ENCODE measurements around the gene UQCC5. TPM values are rescaled to one million over a fixed set of nuclear protein-coding genes. Genes with fewer than 3 reads are reported as not detected.

Gene UQCC5
- polyA plus RNA-seq, 2 of the 4 experiments (the other 2 are of a cell fraction) = 11.7 to 63.3 TPM

GRCh38 chr3:52570076-52570475, 33.7 kb downstream of the UQCC5 start:
- ChIA-PET CTCF (no interaction called here), POLR2A (no interaction called here)
- TF ChIP-seq HOXB5 (CRISPR knock-in tag; IDR thresholded peaks at IDR 0.05) (no peak), RAD21 (conservative IDR thresholded peaks at IDR 0.05 in 1 of 2, IDR thresholded peaks at IDR 0.05 in 1 of 2) (no peak)
- no peaks in the 10 kb centered on the region for H3K4me1 ChIP-seq
- 98% methylated on average over 4 of the region's 4 CpGs for WGBS (ENCODE audit: missing lambda C conversion rate)
- H3K4me2 ChIP-seq = no peak overlapping the region
- no peak for DNase-seq (ENCODE audit: low read depth in 1 of 2, low spot score in 1 of 2)
- no peak for FAIRE-seq
- no peak overlapping the region for H3K4me3 ChIP-seq
- no peak overlapping the region for H3K27ac ChIP-seq
- no peaks in the 10 kb centered on the region for H3K9me3 ChIP-seq
- ATAC-seq = no peak

GRCh38 chr3:52572221-52572620, 35.8 kb downstream of the UQCC5 start:
- TF ChIP-seq KDM5A (IDR thresholded peaks at IDR 0.05) (no peak), HOXB5 (CRISPR knock-in tag; IDR thresholded peaks at IDR 0.05) (no peak), RFX5 (IDR thresholded peaks at IDR 0.05) (no peak), RNF2 (IDR thresholded peaks at IDR 0.05; ENCODE audit: borderline replicate concordance, low read depth) (no peak), POLR2A (IDR thresholded peaks at IDR 0.05; ENCODE audit: low read length) (no peak), FOSL2 (IDR thresholded peaks at IDR 0.05) (no peak), FOSL2 (CRISPR knock-in tag; IDR thresholded peaks at IDR 0.05) (no peak), BHLHE40 (IDR thresholded peaks at IDR 0.05; ENCODE audit: low read depth, low read length) (no peak), HEYL (CRISPR knock-in tag; IDR thresholded peaks at IDR 0.05) (no peak), MAX (IDR thresholded peaks at IDR 0.05) (no peak), HOXB13 (CRISPR knock-in tag; IDR thresholded peaks at IDR 0.05; ENCODE audit: low read depth) (no peak), RARB (CRISPR knock-in tag; IDR thresholded peaks at IDR 0.05) (no peak), CBX2 (IDR thresholded peaks at IDR 0.05; ENCODE audit: borderline replicate concordance, low read depth) (no peak), MYC (IDR thresholded peaks at IDR 0.05; ENCODE audit: borderline replicate concordance, low read length) (no peak), ZNF302 (CRISPR knock-in tag; IDR thresholded peaks at IDR 0.05) (no peak)
- Histone ChIP-seq H3K27ac (no peak overlapping the region), H3K9me3 (no peaks in the 10 kb centered on the region), H3K4me1 (no peaks in the 10 kb centered on the region), H3K4me2 (no peak overlapping the region), H3K4me3 (no peak overlapping the region)
- FAIRE-seq (no peak), ATAC-seq (no peak), DNase-seq (ENCODE audit: low read depth in 1 of 2, low spot score in 1 of 2) (no peak)
- CTCF ChIA-PET = interaction anchor here (0.6 kb wide), 1 partner anchor 54 kb away, joined by 4 read pairs; no protein-coding TSS in a partner anchor
- 75% methylated on average over 6 of the region's 6 CpGs for WGBS (ENCODE audit: missing lambda C conversion rate)
- POLR2A ChIA-PET = no interaction called here

GRCh38 chr3:52574056-52574965, 37.9 kb downstream of the UQCC5 start:
- 97% methylated on average over 6 of the region's 6 CpGs for WGBS (ENCODE audit: missing lambda C conversion rate)
- POLR2A ChIA-PET = no interaction called here

More at GRCh38 chr3:52574056-52574965, 37.9 kb downstream of the UQCC5 start:
- H3K27ac ChIP-seq = no peak overlapping the region
- ATAC-seq (no peak), DNase-seq (ENCODE audit: low read depth in 1 of 2, low spot score in 1 of 2) (no peak), FAIRE-seq (no peak)
- H3K4me1 ChIP-seq = no peaks in the 10 kb centered on the region
- no peak overlapping the region for H3K4me2 ChIP-seq
- no peaks in the 10 kb centered on the region for H3K9me3 ChIP-seq
- TF ChIP-seq E2F6 (IDR thresholded peaks at IDR 0.05; ENCODE audit: borderline replicate concordance, low read depth) = no peak
- TF ChIP-seq, protein P1, sequence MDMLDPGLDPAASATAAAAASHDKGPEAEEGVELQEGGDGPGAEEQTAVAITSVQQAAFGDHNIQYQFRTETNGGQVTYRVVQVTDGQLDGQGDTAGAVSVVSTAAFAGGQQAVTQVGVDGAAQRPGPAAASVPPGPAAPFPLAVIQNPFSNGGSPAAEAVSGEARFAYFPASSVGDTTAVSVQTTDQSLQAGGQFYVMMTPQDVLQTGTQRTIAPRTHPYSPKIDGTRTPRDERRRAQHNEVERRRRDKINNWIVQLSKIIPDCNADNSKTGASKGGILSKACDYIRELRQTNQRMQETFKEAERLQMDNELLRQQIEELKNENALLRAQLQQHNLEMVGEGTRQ (IDR thresholded peaks at IDR 0.05) = no peak
- peak; percentile 64 for TF ChIP-seq MAFK (IDR thresholded peaks at IDR 0.05; ENCODE audit: partially characterized antibody)
- H3K4me3 ChIP-seq = no peak overlapping the region
- CTCF ChIA-PET = no interaction called here

Small RNA genes within 50 kb of the gene (small RNA-seq; reads per million reads assigned to genes)
- 0 reads per million in 6 experiments for gene RNU6-856P
- gene RNU6ATAC16P = 0 reads per million in 6 experiments

Other genes with a start within 250 kb of the UQCC5 start
- gene GLYCTK, start 248.8 kb upstream of the UQCC5 start, polyA plus RNA-seq (2011; rRNA removed) = 4.4 and 5.7 TPM in 2 replicates
- 4.6 to 5.1 TPM (median 4.9 TPM) in 3 replicates for gene GLYCTK, start 248.8 kb upstream of the UQCC5 start, polyA plus RNA-seq (2017; fragmentation: RNase III; extraction: RNeasy Plus Mini Kit Qiagen cat#74134 plus additional on column Dnase treatment)
- gene DNAH1, start 220.3 kb upstream of the UQCC5 start, polyA plus RNA-seq (2011; rRNA removed) = 1.6 and 2.9 TPM in 2 replicates
- 0.63 to 0.88 TPM (median 0.65 TPM) in 3 replicates for gene DNAH1, start 220.3 kb upstream of the UQCC5 start, polyA plus RNA-seq (2017; fragmentation: RNase III; extraction: RNeasy Plus Mini Kit Qiagen cat#74134 plus additional on column Dnase treatment)
- 32.7 and 36.0 TPM in 2 replicates for gene BAP1, start 126.6 kb upstream of the UQCC5 start, polyA plus RNA-seq (2011; rRNA removed)
- gene BAP1, start 126.6 kb upstream of the UQCC5 start, polyA plus RNA-seq (2017; fragmentation: RNase III; extraction: RNeasy Plus Mini Kit Qiagen cat#74134 plus additional on column Dnase treatment) = 33.3 to 39.4 TPM (median 38.1 TPM) in 3 replicates
- gene PHF7, start 125.9 kb upstream of the UQCC5 start, polyA plus RNA-seq (2011; rRNA removed) = 4.0 and 6.0 TPM in 2 replicates
- 2.7 to 3.8 TPM (median 3.0 TPM) in 3 replicates for gene PHF7, start 125.9 kb upstream of the UQCC5 start, polyA plus RNA-seq (2017; fragmentation: RNase III; extraction: RNeasy Plus Mini Kit Qiagen cat#74134 plus additional on column Dnase treatment)
- 0.05 and 0.08 TPM in 2 replicates for gene SEMA3G, start 91.5 kb upstream of the UQCC5 start, polyA plus RNA-seq (2011; rRNA removed)
- gene SEMA3G, start 91.5 kb upstream of the UQCC5 start, polyA plus RNA-seq (2017; fragmentation: RNase III; extraction: RNeasy Plus Mini Kit Qiagen cat#74134 plus additional on column Dnase treatment) = 0.13 to 0.24 TPM (median 0.13 TPM) in 3 replicates
- 2.1 and 4.5 TPM in 2 replicates for gene TNNC1, start 82.6 kb upstream of the UQCC5 start, polyA plus RNA-seq (2011; rRNA removed)
- 2.6 to 3.3 TPM (median 2.8 TPM) in 3 replicates for gene TNNC1, start 82.6 kb upstream of the UQCC5 start, polyA plus RNA-seq (2017; fragmentation: RNase III; extraction: RNeasy Plus Mini Kit Qiagen cat#74134 plus additional on column Dnase treatment)
- gene NISCH, start 81.0 kb upstream of the UQCC5 start, polyA plus RNA-seq (2011; rRNA removed) = 17.3 and 19.2 TPM in 2 replicates
- 17.8 to 19.8 TPM (median 18.2 TPM) in 3 replicates for gene NISCH, start 81.0 kb upstream of the UQCC5 start, polyA plus RNA-seq (2017; fragmentation: RNase III; extraction: RNeasy Plus Mini Kit Qiagen cat#74134 plus additional on column Dnase treatment)
- gene STAB1, start 41.3 kb upstream of the UQCC5 start, polyA plus RNA-seq (2011; rRNA removed) = 0.03 TPM in 1 of 2 replicates, not detected in the other
- gene STAB1, start 41.3 kb upstream of the UQCC5 start, polyA plus RNA-seq (2017; fragmentation: RNase III; extraction: RNeasy Plus Mini Kit Qiagen cat#74134 plus additional on column Dnase treatment) = 0.04 to 0.07 TPM in 2 of 3 replicates, not detected in the other
- gene NT5DC2, start 2.7 kb upstream of the UQCC5 start, polyA plus RNA-seq (2011; rRNA removed) = 23.2 and 50.4 TPM in 2 replicates
- 71.6 to 82.0 TPM (median 81.1 TPM) in 3 replicates for gene NT5DC2, start 2.7 kb upstream of the UQCC5 start, polyA plus RNA-seq (2017; fragmentation: RNase III; extraction: RNeasy Plus Mini Kit Qiagen cat#74134 plus additional on column Dnase treatment)
- 21.6 and 24.9 TPM in 2 replicates for gene PBRM1, start 149.3 kb downstream of the UQCC5 start, polyA plus RNA-seq (2011; rRNA removed)
- gene PBRM1, start 149.3 kb downstream of the UQCC5 start, polyA plus RNA-seq (2017; fragmentation: RNase III; extraction: RNeasy Plus Mini Kit Qiagen cat#74134 plus additional on column Dnase treatment) = 15.0 to 16.7 TPM (median 15.4 TPM) in 3 replicates
- 125 and 139 TPM in 2 replicates for gene GNL3, start 149.4 kb downstream of the UQCC5 start, polyA plus RNA-seq (2011; rRNA removed)
- 123 to 146 TPM (median 125 TPM) in 3 replicates for gene GNL3, start 149.4 kb downstream of the UQCC5 start, polyA plus RNA-seq (2017; fragmentation: RNase III; extraction: RNeasy Plus Mini Kit Qiagen cat#74134 plus additional on column Dnase treatment)
- 58.5 and 74.9 TPM in 2 replicates for gene GLT8D1, start 169.2 kb downstream of the UQCC5 start, polyA plus RNA-seq (2011; rRNA removed)
- 37.3 to 40.2 TPM (median 37.8 TPM) in 3 replicates for gene GLT8D1, start 169.2 kb downstream of the UQCC5 start, polyA plus RNA-seq (2017; fragmentation: RNase III; extraction: RNeasy Plus Mini Kit Qiagen cat#74134 plus additional on column Dnase treatment)
- gene SPCS1, start 169.5 kb downstream of the UQCC5 start, polyA plus RNA-seq (2011; rRNA removed) = 140 and 180 TPM in 2 replicates
- 181 to 184 TPM (median 183 TPM) in 3 replicates for gene SPCS1, start 169.5 kb downstream of the UQCC5 start, polyA plus RNA-seq (2017; fragmentation: RNase III; extraction: RNeasy Plus Mini Kit Qiagen cat#74134 plus additional on column Dnase treatment)
- gene NEK4, start 234.3 kb downstream of the UQCC5 start, polyA plus RNA-seq (2011; rRNA removed) = 19.4 and 20.2 TPM in 2 replicates
- 11.4 to 12.1 TPM (median 11.4 TPM) in 3 replicates for gene NEK4, start 234.3 kb downstream of the UQCC5 start, polyA plus RNA-seq (2017; fragmentation: RNase III; extraction: RNeasy Plus Mini Kit Qiagen cat#74134 plus additional on column Dnase treatment)
- not detected in 2 replicates for gene ITIH1, start 241.0 kb downstream of the UQCC5 start, polyA plus RNA-seq (2011; rRNA removed)
- not detected in 3 replicates for gene ITIH1, start 241.0 kb downstream of the UQCC5 start, polyA plus RNA-seq (2017; fragmentation: RNase III; extraction: RNeasy Plus Mini Kit Qiagen cat#74134 plus additional on column Dnase treatment)